ENCODE results near the gene CREB1.

DNA sequence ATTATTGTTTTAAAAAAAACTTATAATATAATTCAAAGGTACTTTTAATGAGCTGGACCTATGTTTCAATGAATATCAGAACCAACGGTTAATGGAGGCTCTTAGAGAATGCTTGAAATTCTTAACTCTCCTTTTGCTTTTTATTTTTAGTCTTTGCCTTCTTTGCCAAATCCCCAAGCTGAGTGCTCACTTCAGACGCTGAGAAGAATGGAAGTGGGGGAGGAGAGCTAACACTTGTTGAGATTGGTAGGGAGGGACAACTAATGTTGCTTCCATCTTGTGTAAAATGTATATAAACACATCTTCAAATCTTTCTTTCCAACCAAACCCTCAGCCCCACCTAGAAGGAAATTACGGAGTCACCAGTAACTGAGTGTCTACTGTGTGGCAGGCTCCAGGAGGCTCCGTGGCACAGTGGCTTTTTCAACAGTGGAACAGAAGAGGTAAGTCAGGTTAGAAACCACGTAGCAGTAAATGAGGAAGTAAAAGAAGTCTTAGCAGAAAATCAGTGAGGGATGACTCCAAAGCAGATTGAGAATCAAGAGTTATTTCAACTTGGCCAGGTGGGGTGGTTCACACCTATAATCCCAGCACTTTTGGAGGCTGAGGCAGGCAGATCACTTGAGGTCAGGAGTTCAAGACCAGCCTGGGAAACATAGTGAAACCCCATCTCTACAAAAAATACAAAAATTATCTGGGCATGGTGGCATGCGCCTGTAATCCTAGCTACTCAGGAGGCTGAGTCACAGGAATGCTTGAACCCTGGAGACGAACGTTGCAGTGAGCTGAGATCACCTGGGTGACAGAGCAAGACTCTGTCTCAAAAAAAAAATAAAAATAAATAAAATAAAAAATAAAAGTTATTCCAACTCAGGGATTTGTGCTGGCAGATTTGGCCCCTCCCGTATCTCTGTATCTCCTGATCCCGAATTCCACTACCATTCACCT, 45.0 kb upstream of the CREB1 start:
- TF ChIP-seq, protein P1, sequence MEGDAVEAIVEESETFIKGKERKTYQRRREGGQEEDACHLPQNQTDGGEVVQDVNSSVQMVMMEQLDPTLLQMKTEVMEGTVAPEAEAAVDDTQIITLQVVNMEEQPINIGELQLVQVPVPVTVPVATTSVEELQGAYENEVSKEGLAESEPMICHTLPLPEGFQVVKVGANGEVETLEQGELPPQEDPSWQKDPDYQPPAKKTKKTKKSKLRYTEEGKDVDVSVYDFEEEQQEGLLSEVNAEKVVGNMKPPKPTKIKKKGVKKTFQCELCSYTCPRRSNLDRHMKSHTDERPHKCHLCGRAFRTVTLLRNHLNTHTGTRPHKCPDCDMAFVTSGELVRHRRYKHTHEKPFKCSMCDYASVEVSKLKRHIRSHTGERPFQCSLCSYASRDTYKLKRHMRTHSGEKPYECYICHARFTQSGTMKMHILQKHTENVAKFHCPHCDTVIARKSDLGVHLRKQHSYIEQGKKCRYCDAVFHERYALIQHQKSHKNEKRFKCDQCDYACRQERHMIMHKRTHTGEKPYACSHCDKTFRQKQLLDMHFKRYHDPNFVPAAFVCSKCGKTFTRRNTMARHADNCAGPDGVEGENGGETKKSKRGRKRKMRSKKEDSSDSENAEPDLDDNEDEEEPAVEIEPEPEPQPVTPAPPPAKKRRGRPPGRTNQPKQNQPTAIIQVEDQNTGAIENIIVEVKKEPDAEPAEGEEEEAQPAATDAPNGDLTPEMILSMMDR (IDR thresholded peaks at IDR 0.05) = no peak
- TF ChIP-seq EZH2 (IDR thresholded peaks at IDR 0.05; ENCODE audit: borderline replicate concordance, insufficient read depth, low read depth, low read length, poor library complexity, severe bottlenecking) = no peak

All from B cell (primary cell).